HG02852 (cell line): ENCODE measurements around the gene PCDH1.

Experiments
- ATAC-seq: cut with Tn5 transposase; IDR thresholded peaks from one replicate; pipeline ENCODE4 v1.9.1; 2021; ENCODE audit warnings: mild to moderate bottlenecking, moderate library complexity; ENCODE audit not compliant: unreplicated experiment

Gene PCDH1

DNA sequence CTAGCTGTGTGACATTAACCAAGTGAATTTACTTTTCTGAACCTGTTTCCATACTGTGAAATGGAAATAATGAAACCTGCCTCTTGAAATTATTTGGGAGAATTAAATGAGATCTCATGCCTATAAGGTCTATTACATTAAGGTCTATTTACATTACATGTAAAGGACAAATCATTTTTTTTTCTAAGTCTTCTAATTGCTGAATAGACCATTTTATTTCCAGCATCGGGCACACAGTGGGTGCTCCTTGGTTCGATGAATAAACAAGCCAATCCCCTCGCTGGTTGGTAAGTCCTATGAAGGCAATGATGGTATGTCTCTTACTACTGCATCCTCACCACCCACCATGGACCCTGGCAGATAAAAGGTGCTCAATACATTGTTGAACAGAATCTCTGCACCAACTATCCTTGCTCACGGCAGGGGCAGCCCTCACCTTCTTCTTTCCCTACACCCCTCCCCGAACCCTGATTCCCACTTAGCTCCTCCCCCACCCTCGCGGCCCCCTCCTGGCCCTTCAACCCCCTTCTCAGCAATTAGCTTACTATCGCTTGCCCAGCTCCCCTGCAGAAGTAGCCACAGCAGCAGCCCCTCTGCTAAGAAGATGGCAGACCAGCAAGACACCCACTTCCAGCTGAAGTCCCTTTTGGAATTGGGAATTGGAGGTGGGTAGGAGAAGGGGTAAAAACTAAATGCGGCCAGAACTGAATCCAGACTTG is 3.0 kb downstream of the PCDH1 start:
- no peak for ATAC-seq

- ATAC-seq: no peak
Observed at GRCh38 chr5:141874262-141874964, 3.8 kb downstream of the PCDH1 start.

- ATAC-seq: no peak
Observed at GRCh38 chr5:141873933-141874261, 4.3 kb downstream of the PCDH1 start.

- ATAC-seq: no peak
Observed at GRCh38 chr5:141872496-141873356, 5.5 kb downstream of the PCDH1 start.

GRCh38 chr5:141871870-141872269 is 6.3 kb downstream of the PCDH1 start:
- no peak for ATAC-seq

GRCh38 chr5:141870871-141871270 is 7.3 kb downstream of the PCDH1 start:
- no peak for ATAC-seq

- no peak for ATAC-seq
Observed at GRCh38 chr5:141870228-141870627, 8.0 kb downstream of the PCDH1 start.

DNA sequence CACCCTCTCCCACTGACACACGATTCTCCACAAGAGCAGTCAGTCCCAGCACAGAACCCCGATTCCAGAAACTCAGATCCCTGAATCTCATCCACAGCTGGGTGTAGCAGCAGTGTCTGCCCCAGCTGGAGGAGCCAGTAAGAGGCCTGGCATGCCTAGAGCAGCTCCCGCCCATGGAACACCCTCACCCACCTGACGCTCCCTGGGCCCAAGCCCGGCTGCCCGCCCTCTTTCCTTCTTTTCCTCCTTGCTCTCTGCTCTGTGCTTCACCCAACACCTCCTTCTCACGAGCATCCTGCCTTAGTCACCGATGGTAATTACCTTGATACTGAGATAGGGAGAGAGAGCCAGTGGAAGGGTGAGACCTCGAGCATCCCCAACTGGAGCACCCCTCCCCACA is 8.7 kb downstream of the PCDH1 start:
- no peak for ATAC-seq

GRCh38 chr5:141869040-141869439 is 9.2 kb downstream of the PCDH1 start:
- ATAC-seq: no peak

DNA sequence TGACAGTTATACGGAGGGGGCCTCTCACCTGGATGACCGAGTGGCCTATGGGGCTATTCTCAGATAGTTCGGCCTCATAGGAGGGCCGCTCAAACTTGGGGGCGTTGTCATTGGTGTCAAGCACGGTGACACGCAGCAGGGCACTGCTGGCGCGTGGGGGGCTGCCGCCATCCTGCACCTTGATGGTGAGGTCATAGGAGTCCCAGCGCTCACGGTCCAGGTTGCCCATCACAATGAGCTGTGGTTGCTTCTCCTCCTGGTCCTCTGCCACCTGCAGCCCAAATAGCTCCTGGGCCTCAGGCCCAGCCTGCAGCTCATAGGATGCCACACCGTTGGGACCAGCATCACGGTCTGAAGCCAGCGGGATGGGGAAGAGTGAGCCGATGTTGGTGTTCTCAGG is 9.7 kb downstream of the PCDH1 start:
- ATAC-seq: no peak

- no peak for ATAC-seq
Observed at GRCh38 chr5:141867651-141868050, 10.6 kb downstream of the PCDH1 start.

DNA sequence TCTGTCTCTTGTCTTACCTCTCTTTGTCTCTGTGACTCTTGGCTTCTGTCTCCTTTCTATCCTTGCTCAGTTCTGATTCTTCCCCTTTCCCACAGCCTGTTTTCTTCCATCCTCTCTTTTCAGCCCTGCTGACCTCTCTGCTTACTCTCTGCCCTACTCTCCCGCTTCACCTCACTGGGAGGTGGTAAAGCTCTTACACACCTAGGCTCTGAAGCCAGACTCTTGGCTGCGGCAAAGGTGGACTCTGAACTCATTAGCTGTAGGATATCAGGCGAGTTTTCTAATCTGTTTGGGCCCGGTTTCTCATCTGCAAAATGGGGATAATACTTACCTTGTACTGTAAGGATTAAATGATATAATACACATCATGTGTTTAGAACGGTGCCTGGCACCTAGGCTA is 11.1 kb downstream of the PCDH1 start:
- ATAC-seq: no peak

DNA sequence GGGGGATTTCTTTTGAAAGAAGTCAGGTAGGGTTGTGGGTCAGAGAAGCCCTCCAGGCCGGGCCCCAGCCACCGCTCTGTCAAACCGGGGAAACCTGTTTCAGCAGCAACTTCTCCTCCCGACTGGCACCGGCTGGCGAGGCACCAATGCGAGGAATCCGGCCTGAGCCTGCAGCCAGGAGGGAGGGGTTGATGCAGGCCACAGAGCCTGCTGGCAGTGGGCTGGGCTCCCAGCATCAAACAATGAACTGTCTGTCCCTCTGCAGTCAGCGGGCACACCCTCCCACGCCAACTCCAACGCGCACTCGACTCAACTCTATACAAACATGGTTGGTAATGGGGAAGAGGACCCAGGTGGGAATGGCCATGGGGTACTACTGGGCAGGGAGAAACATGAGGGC is 12.1 kb downstream of the PCDH1 start:
- ATAC-seq: no peak

GRCh38 chr5:141865406-141865805 is 12.8 kb downstream of the PCDH1 start:
- no peak for ATAC-seq

DNA sequence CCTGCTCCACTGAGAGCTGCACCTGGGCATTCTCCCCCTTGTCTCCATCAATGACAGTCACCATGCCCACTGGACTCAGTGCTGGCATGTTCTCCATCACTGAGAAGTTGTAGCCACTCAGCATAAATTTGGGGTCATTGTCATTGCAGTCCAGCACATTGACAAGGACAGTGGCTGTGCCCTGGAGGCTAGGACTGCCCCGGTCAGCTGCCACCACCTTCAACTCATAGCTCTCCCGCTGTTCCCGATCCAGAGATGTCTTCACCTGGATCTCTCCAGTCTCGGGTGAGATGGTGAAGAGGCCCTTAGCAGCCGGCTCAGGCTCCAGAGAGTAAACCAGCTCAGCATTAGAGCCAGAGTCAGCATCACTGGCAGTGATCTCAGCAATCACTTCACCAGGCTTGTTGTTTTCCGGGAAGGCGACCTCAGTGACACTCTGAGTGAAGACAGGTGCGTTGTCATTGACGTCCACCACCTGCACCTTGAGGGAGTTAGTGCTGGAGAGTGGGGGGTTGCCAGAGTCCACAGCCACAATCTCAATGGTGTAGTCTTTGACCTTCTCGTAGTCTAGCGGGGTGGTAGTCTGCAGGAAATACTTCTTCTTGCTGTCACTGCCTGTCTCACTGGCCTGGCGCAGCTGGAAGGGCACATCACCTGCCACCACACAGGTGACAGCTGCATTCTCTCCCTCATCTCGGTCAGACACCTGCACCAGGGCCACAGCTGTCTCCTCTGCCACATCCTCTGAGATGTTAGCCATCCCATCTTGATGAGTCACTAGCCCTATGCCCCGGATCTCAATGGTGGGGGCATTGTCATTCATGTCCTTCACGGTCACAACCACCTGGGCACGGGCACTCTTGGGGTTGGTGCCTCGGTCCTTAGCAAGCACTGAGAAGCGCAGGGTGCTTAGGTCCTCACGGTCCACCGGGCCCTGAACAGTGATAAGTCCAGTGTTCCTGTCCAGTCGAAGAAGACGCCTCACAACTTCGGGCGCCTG is 13.5 kb downstream of the PCDH1 start:
- no peak for ATAC-seq

DNA sequence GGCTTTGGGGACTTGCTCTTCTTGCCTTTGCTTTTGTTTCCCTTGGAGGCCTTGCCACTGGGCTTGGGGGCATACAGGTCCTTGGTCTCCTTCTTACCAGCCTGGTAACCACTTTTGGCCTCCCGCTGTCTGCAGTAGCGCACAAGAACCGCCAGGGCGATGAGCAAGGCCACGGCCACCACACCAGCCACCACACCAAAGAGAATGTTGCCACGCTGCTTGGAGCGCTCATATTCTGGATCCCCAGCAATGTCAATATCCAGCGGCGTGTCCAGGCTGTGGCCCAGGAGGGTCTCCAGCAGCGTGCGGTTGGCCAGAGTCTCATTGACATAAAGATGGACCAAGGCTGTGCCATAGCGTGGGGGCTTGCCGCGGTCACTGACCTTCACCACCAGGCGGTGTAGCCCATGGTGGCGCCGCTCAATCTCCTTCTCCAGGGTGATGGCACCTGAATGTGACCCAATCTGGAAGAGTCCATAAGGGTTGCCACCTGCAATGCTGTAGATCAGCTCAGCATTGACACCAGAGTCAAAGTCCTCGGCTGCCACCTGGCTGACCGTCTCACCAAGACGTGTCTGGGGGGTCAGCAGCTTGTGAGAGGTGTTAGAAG is 14.5 kb downstream of the PCDH1 start:
- no peak for ATAC-seq

- ATAC-seq: no peak
Observed at GRCh38 chr5:141862936-141863543, 15.2 kb downstream of the PCDH1 start.

- ATAC-seq: no peak
Observed at GRCh38 chr5:141861194-141861593, 17.0 kb downstream of the PCDH1 start.

DNA sequence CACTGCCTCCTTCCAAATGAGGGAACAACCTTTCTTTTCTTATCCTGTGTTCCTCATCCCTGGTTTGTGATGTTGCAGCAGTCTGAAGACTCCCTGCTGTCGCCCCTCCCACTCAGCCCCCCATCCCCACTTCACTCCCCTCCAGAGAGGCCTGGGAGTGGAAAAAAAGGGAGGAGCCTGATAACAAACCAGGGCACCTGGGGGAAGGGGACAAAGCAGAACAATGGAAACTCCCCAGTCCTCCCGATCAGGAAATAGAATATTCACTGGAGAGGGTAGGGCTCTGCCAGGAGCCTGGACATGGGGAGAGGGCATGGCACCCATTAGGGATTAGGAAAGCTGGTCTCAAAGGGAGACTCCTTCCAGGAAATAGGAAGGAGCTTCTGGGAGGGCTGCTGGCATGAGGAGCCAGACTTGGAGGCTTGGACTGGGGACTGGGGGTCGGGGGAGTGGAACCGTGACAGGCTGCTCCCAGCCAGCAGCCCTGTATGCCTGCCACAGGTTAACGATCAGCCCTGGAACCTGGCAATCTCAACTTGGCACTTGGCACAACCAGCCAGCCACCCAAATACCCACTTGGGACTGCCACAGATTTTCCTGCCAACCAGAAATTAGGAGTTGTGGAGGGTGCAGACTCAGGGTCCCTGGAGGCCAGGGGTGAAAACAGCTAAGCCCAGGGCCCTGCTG is 20.0 kb downstream of the PCDH1 start:
- ATAC-seq: no peak
